GM19240 (cell line): ENCODE measurements around the gene ERG28.
"Not testable (repeated sequence)": the region's sequence is repeated elsewhere in the genome, so short reads cannot be mapped to it uniquely, and the experiment has no call there.

Source experiments
- DNase-seq: peaks from one replicate; pipeline ENCODE4 v3.0.0; 2011; ENCODE audit warnings: low spot score; ENCODE audit not compliant: insufficient read length

Gene ERG28

DNA sequence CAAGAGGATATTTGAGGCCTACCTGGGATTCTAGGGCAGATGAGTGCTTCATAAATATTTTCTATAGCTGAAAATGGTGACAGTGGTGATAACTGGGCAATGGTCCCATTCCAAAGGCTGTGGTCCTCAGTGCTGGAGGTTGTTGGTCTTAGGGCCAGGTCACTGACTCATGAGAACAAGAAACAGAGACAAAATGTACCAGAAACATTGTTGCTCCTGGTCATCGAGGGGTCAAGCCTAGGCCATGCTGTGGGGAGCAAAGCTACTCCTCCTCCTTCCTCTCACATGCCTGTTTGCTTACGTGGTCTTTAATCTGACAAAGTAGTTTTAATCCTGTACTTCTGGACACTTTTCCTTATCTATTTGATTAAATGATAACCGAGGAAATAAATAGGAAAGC, 33.8 kb downstream of the ERG28 start:
- DNase-seq, result no peak

DNA sequence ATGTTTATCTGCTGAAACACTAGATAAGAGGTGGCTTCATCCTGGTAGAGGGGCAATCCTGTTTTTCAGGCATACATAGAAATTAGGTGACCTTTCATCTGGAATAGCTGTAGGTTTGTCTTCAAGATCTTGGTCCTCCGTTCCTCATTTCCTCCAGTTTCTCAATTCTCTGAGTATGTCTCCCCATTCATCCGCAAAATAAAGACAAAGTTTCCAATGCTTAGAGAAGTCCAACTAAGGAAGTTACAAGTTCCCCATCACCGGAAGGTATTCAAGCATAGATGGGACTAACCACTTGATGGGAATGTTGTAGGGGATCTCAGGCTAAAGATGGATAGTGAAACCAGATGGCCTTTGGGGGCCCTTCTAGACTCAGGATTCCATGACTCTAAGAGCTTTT, 34.3 kb downstream of the ERG28 start:
- DNase-seq, result no peak

DNA sequence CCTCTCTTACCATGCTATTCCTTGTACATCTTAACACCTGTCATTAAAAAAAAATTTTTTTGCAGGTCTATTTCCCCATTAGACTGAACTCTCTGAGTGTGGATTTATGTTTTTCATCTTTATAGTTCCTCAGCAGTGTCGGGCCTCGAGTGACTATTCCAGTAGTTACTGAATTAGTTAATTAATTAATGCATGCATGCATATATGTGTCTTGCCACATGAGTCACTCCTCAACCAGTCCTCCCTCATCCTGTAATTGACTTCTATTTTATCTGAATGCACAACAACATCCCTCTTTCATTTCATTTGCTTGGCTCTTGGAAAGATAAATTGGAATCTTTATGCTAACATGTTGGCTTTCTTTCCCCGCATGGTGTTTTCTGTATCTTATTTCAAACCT, 35.6 kb downstream of the ERG28 start:
- no peak for DNase-seq

DNA sequence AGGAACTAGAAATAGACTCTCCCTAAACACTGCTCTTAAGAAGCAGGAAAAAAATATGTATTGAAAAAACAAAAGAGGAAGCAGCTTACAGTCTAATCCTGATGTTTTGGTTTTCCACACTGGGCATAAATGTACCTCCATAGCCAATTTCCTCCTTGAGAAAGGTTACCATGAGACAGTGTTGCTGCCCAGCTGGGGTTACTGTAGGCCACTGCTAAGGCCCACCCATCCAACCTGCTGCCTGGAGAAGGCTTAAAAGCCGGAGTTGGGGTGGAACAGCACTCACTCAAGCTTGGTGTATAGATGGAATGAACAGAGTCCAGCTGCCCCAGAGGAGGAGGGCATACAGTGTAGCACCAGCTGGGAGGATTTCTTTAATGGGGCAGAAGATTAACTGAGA, 41.1 kb downstream of the ERG28 start:
- no peak for DNase-seq

DNA sequence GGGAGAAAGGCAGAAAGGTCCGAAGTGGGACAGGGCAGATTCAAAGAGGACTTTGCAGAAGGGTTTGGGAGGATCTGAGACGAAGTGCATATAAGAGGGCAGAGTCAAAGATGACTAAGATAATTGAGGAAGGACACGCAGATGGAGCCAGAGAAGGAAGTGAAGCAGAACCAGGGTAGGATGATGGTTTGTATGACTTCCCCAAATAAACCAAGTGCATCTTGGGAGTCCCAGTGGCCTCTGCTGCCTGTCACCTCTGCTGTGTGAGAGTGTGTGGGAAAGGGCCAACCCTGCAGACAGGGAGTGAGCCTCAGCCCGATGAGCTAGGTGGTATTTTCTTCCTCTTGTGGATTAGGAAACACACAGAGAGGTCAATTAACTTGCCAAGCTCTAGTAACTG, 45.5 kb downstream of the ERG28 start:
- DNase-seq, result no peak

DNA sequence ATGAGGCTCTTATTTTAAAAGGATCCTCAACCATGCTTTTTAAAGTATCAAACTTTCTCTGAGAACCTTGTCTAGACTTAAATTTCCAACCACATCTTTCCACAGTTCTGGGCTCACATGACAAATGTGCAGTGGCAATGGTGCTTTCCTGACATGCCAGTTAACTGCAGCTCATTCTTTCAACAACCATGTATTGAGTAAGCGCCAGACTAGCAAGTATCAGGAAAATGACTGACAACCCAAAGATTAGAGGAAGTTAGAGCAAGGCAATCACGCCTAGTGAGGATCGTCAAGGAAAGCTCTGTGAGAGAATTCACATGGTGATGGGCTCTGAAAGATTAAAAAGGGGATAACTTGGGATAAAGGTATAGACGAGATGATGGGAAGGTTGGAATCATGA, 46.5 kb downstream of the ERG28 start:
- no peak for DNase-seq

DNA sequence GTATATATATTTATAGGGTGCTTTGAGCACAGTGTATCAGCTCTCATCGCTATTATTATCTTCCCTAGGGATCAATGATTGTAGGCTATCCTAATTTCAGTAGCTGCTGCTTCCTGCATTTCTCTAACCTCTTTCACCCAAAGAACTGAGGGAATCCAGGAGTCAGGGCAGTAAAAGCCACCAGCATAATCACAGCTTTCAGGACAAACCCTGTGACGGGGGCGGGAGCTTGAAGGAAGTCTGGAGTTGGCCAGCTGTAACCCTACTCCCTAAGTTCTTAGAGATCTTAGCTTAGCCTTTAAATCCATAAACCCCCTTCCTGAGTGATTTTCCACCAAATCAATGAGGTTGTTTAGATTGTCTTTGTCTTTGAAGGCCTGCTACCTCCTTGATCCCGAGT, 48.5 kb downstream of the ERG28 start:
- no peak for DNase-seq

DNA sequence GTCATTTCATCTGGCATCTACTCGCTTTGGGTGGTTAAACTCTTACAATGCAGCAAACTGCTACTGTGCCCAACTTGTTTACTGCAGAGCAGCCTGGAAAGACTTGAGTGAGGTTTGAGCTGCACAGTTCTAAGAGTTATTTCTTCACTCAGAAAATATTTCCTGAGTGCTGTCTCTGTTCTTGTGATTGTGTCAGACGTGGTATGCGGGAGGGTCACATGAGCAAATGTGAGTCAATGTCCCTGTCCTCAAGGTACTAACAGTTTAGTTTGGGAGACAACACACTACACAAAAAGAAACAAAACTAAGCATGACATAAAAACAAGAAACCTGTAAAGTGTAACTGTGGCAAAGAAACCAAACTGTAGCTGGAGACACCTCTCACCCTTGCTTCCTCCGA, 49.8 kb downstream of the ERG28 start:
- DNase-seq, result no peak

DNA sequence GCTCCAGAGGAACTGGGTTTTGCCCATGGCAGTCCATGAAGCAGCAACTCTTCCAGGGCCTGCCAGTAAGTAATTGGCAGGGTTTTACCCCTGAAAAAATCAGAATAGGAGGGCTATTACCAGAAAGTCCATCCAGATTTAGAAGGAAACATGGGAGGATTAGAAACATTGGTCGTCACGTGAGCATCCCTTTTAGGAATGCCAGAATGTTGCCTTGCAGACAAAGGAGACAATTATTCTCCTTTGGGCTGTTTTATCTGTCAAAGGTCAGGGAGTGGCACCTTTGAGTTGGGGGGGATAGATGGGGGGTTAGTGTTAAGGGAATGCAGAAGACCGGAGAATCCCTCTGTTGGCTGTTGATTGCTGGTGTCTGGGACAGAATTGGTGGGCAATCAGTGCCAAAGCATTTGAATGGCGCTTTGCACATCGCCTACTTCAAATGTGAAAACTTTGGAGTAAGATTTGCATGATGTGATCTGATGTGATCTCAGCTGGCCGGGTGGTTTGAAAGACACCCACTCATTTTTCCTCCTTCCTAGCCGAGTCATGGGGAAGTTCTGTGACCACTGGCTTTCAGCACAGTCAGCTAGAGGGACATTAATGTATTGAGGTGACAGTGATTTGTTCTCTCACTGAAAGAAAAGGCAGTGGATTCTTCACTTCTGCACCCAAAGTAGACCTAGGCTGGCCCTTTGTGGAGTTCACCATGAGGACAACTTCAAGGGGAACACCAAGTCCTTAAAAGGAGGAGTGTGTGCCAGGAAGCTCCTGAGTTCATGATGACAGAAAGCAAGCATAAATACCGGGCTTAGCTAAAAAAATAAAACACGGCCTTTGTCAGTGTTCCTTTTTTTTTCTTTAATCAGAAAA, 50.8 kb downstream of the ERG28 start:
- no peak for DNase-seq

DNA sequence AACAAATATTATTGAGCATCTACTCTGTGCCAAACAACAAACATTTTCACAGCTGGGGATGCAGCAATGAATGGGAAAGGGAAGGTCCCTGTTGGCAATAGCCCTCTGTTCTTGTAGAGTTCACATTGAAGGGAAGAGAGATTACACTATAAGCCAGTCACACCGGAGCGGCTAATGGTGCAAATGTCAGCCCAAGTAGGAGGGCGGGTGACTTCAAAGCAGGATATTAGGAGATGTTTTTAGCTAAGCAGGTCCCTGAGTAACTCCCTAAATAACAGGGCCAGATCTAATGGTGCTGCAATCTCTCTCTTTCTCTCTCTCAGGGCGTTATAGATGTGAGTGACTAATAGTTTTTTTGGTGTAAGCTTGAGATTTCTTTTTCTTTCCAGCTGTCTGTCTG, 51.6 kb downstream of the ERG28 start:
- DNase-seq, result no peak

DNA sequence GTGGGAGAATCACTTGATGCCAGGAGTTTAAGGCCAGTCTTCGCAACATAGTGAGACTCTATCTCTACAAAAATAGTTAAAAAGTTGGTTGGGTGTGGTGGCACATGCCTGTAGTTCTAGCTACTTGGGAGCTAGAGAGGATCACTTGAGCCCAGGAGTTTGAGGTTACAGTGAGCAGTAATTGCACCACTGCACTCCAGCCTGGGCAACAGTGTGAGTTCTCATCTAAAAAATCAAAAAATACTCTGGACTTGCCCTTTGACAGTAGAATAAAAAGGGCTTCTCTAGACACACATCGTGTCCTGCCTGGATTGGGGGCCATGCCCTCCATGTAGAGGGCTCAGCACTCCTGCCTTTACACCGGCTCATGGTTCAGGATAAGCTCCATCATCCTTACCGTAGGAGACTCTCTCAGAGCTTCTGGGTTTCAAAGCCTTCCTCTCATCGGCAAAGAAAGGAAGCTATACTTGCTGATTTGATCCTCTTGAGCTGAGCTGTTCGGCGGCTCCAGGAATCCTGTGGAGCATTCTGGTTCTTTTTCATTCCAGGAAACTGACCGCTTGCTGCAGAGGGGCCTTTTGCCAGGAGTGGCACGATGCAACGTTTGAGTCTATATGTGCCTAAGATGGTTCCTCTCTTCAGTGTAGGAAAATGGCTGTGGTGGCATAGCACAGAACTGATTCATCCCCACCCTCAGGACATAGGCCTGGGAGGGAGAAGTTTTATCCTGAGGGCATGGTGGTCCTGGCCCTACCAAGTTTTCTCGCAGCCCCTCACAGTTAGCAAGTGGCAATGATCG, 52.6 kb downstream of the ERG28 start:
- DNase-seq, result no peak

DNA sequence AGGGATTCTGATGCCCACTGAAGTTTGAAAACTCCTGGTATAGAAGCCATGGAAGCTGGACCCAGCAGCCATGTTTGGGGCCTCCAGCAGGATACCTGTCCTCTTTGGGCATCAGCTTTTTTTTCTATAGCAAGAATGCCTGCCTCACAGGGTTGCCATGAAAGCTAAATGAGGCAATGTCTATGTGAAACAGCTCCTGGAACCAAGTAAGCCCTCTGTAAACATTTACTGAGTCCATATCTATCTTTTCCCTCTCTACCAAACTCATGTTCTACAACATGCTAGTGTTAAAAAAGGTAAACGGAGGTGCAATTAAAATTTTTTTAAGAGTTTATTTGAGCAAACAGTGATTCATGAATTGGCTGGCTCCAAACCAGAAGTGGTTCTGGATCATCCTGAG, 53.6 kb downstream of the ERG28 start:
- no peak for DNase-seq

DNA sequence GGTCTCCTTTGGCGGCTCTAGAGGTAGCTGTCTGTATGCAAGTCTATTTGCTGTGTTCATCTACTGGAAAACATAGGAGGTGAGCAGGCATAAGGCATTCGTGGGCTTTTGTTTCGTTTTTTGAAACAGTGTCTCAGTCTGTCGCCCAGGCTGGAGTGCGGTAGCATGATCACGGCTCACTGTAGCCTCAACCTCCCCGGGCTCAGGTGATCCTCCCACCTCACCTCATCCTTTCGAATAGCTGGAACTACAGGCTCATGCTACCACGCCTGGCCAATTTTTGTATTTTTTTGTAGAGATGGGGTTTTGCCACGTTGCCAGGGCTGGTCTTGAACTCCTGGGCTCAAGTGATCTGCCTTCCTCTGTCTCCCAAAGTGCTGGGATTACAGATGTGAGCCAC, 54.8 kb downstream of the ERG28 start:
- DNase-seq, result no peak

DNA sequence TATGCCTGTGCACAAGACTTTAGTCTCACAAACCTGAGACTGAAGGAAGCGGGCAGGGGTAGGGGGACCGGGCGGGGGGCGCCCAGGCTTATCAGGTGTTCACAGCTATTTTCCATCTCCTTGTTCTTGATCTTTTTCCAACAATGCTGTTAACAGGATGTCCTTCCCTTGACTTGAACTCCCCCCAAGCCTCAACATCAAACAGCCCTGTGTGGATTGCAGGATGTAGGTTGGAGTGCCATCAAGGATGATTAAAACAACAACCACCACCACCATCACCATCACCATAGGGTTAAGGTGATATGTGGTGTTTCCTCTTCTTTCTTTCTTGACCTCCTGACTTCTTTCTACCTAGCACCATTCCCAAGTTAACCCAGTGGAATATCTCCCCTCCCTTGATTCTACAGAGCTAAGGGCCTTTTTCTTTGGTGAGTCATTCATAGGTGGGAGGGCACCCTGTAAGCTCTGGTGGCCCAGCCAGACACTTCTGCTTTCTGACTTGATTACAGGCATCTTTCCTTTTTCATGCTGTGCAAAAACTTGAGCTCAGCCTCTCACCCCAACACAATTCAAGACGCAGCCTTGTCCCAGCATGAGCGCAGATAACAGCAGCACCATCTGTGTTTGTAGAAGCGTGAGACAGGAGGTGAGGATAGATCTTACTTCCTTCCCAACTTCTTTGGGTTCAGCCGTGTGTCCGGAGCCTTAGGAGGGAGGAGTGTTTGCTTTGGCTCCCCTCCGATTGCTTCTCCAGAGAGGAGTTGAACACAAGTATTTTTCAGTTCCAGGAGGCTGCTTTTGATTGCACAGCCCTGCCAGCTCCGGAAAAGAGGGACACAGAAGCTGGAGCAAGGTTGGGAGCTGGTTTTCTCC, 55.5 kb downstream of the ERG28 start:
- DNase-seq, result no peak

DNA sequence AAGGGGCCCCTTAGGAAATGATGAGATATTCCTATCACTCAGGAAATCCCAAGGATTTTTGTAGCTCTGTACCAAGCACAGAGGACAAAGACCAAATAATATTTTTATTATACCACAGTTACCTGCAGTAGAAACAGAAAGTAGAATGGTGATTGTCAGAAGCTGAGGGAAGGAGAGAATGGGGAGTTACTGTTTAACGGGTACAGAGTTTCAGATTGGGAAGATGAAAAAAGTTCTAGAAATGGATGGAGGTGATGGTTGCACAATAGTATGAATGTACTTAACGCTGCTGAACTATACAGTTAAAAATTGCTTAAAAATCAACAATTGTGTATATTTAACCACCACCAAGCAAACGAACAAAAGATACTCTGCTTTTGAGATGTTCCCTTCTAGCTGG, 58.2 kb downstream of the ERG28 start:
- no peak for DNase-seq

DNA sequence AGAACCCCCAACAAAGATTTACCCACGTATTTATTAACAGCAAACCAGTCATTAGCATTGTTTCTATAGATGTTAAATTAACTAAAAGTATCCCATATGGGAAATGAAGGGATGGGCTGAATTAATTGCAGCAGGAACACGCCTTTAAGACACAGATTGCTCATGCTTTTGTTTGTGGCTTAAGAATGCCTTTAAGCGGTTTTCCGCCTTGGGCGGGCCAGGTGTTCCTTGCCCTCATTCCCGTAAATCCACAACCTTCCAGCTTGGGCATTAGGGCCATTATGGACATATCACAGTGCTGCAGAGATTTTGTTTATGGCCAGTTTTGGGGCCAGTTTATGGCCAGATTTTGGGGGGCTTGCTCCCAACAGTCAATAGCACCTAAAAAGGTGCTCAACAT, 59.6 kb downstream of the ERG28 start:
- not testable (repeated sequence) for DNase-seq

DNA sequence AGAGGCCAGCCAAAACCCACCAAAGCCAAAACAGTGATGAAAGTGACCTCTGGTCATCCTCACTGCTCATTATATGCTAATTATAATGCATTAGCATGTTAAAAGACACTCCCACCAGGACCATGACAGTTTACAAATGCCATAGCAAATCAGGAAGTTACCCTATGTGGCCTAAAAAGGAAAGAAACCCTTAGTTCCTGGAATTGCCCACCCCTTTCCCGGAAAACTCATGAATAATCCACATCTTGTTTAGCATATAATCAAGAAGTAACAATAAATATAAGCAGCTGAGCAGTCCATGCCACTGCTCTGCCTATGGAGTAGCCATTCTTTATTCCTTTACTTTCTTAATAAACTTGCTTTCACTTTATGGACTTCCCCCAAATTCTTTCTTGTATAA, 60.6 kb downstream of the ERG28 start:
- not testable (repeated sequence) for DNase-seq
